HEK293 (cell line): ENCODE data around the gene RPS29.

Experiments used
- CTCF ChIA-PET: fragments of 350-600 bp; formaldehyde crosslinking; extraction: SDS; loops from one replicate; lab custom pipeline; 2021; ENCODE audit warnings: antibody characterized with exemption; lab: Yijun Ruan, JAX
- POLR2A ChIA-PET: fragments of 300-600 bp; formaldehyde crosslinking; extraction: SDS; loops from one replicate; lab custom pipeline; 2020; ENCODE audit warnings: antibody characterized with exemption, inconsistent platforms; lab: Yijun Ruan, JAX
- H3K27ac ChIP-seq: fragments of 200-500 bp; sonication (Bioruptor generic); 2 replicates; pipeline ENCODE4 v1.5.1; 2014; ENCODE audit warnings: low read depth, low read length, control low read depth, inconsistent platforms; ENCODE audit errors: extremely low read depth
- H3K36me3 ChIP-seq, 2 experiments: fragments of 200-500 bp in 1 of 2; sonication (Bioruptor generic) in 1 of 2; 1 replicate in 1 of 2; 2 replicates in 1 of 2; pipeline ENCODE4 v1.5.1; 2014 to 2017; ENCODE audit warnings: inconsistent platforms in 2 of 2, low read length in 2 of 2; ENCODE audit not compliant: control insufficient read depth in 2 of 2, insufficient read depth in 1 of 2
- H3K4me1 ChIP-seq: fragments of 200-500 bp; sonication (Bioruptor generic); 2 replicates; pipeline ENCODE4 v1.5.1; 2014; ENCODE audit warnings: mild to moderate bottlenecking, low read length, inconsistent platforms; ENCODE audit not compliant: control insufficient read depth, insufficient read depth
- H3K4me3 ChIP-seq: 2 replicates; pipeline ENCODE4 v1.5.1; 2011; ENCODE audit warnings: low read depth, mild to moderate bottlenecking, control low read depth, low read length, moderate library complexity
- H3K9me3 ChIP-seq: fragments of 200-500 bp; sonication (Bioruptor generic); 2 replicates; pipeline ENCODE4 v1.5.1; 2014; ENCODE audit warnings: low read depth, low read length, inconsistent platforms; ENCODE audit not compliant: control insufficient read depth, insufficient read depth
- FEZF1 ChIP-seq: fragments of 450-650 bp; formaldehyde crosslinking; IDR thresholded peaks from 2 replicates; pipeline ENCODE4 v1.5.1; 2016; ENCODE audit warnings: missing biosample characterization, missing genetic modification characterization
- HIC1 ChIP-seq: fragments of 450-650 bp; formaldehyde crosslinking; IDR thresholded peaks from 2 replicates; pipeline ENCODE4 v1.5.1; 2016; ENCODE audit warnings: missing biosample characterization, missing genetic modification characterization
- HOXC10 ChIP-seq: sonication (generic); formaldehyde crosslinking; IDR thresholded peaks from 2 replicates; pipeline ENCODE4 v1.8.1; 2023; ENCODE audit warnings: mild to moderate bottlenecking, missing genetic modification reagents
- MZF1 ChIP-seq: fragments of 450-650 bp; formaldehyde crosslinking; IDR thresholded peaks from 2 replicates; pipeline ENCODE4 v1.5.1; 2017; ENCODE audit warnings: missing biosample characterization, missing genetic modification characterization, borderline replicate concordance
- OSR2 ChIP-seq: fragments of 450-650 bp; formaldehyde crosslinking; IDR thresholded peaks from 2 replicates; pipeline ENCODE4 v1.5.1; 2016; ENCODE audit warnings: missing biosample characterization, missing genetic modification characterization
- PRDM1 ChIP-seq: fragments of 450-650 bp; formaldehyde crosslinking; IDR thresholded peaks from 2 replicates; pipeline ENCODE4; 2016; ENCODE audit warnings: missing biosample characterization, missing genetic modification characterization
- SCRT2 ChIP-seq: fragments of 450-650 bp; formaldehyde crosslinking; IDR thresholded peaks from 2 replicates; pipeline ENCODE4 v1.5.1; 2016; ENCODE audit warnings: missing biosample characterization, missing genetic modification characterization
- SP7 ChIP-seq: fragments of 450-650 bp; formaldehyde crosslinking; IDR thresholded peaks from 2 replicates; pipeline ENCODE4 v1.5.1; 2016; ENCODE audit warnings: missing biosample characterization, missing genetic modification characterization
- YY2 ChIP-seq: fragments of 450-650 bp; formaldehyde crosslinking; IDR thresholded peaks from 2 replicates; pipeline ENCODE4 v1.5.1; 2016; ENCODE audit warnings: missing biosample characterization, missing genetic modification characterization
- ZBTB1 ChIP-seq: fragments of 450-650 bp; formaldehyde crosslinking; IDR thresholded peaks from 2 replicates; pipeline ENCODE4 v1.5.1; 2016; ENCODE audit warnings: missing biosample characterization, missing genetic modification characterization
- ZBTB17 ChIP-seq: fragments of 450-650 bp; formaldehyde crosslinking; IDR thresholded peaks from 2 replicates; pipeline ENCODE4 v1.5.1; 2016; ENCODE audit warnings: missing biosample characterization, missing genetic modification characterization
- ZFP69B ChIP-seq: fragments of 450-650 bp; formaldehyde crosslinking; IDR thresholded peaks from 2 replicates; pipeline ENCODE4 v1.5.1; 2016; ENCODE audit warnings: missing biosample characterization, missing genetic modification characterization
- ZNF138 ChIP-seq: fragments of 450-650 bp; formaldehyde crosslinking; IDR thresholded peaks from 2 replicates; pipeline ENCODE4 v1.5.1; 2016; ENCODE audit warnings: missing biosample characterization, missing genetic modification characterization, borderline replicate concordance
- ZNF146 ChIP-seq: fragments of 450-650 bp; formaldehyde crosslinking; IDR thresholded peaks from 2 replicates; pipeline ENCODE4 v1.5.1; 2016; ENCODE audit warnings: missing biosample characterization, missing genetic modification characterization
- ZNF148 ChIP-seq: fragments of 450-650 bp; formaldehyde crosslinking; IDR thresholded peaks from 2 replicates; pipeline ENCODE4 v1.5.0; 2017; ENCODE audit warnings: missing biosample characterization, missing genetic modification characterization, borderline replicate concordance
- ZNF169 ChIP-seq: fragments of 450-650 bp; formaldehyde crosslinking; IDR thresholded peaks from 2 replicates; pipeline ENCODE4 v1.5.1; 2016; ENCODE audit warnings: missing biosample characterization, missing genetic modification characterization
- ZNF175 ChIP-seq: fragments of 450-650 bp; formaldehyde crosslinking; IDR thresholded peaks from 2 replicates; pipeline ENCODE4 v1.5.1; 2016; ENCODE audit warnings: missing biosample characterization, missing genetic modification characterization
- ZNF416 ChIP-seq: fragments of 450-650 bp; formaldehyde crosslinking; IDR thresholded peaks from 2 replicates; pipeline ENCODE4 v1.5.1; 2016; ENCODE audit warnings: missing biosample characterization, missing genetic modification characterization
- ZNF433 ChIP-seq: fragments of 450-650 bp; formaldehyde crosslinking; IDR thresholded peaks from 2 replicates; pipeline ENCODE4 v1.5.1; 2016; ENCODE audit warnings: missing biosample characterization, missing genetic modification characterization, low read depth
- ZNF530 ChIP-seq: fragments of 450-650 bp; formaldehyde crosslinking; IDR thresholded peaks from 2 replicates; pipeline ENCODE4 v1.5.1; 2016; ENCODE audit warnings: low read depth, missing biosample characterization, missing genetic modification characterization
- ZNF548 ChIP-seq: fragments of 450-650 bp; formaldehyde crosslinking; IDR thresholded peaks from 2 replicates; pipeline ENCODE4 v1.5.1; 2016; ENCODE audit warnings: missing biosample characterization, missing genetic modification characterization
- ZNF560 ChIP-seq: fragments of 450-650 bp; formaldehyde crosslinking; IDR thresholded peaks from 2 replicates; pipeline ENCODE4 v1.5.1; 2017; ENCODE audit warnings: missing biosample characterization, missing genetic modification characterization, borderline replicate concordance
- ZNF660 ChIP-seq: fragments of 450-650 bp; IDR thresholded peaks from 2 replicates; pipeline ENCODE4 v1.5.1; 2018; ENCODE audit warnings: missing biosample characterization, mild to moderate bottlenecking, missing genetic modification characterization
- ZNF677 ChIP-seq: fragments of 450-650 bp; IDR thresholded peaks from 2 replicates; pipeline ENCODE4 v1.5.0; 2018; ENCODE audit warnings: missing biosample characterization, mild to moderate bottlenecking, missing genetic modification characterization, moderate library complexity
- ZSCAN16 ChIP-seq: fragments of 450-650 bp; formaldehyde crosslinking; IDR thresholded peaks from 2 replicates; pipeline ENCODE4 v1.5.1; 2016; ENCODE audit warnings: missing biosample characterization, missing genetic modification characterization
- ZXDB ChIP-seq: fragments of 450-650 bp; formaldehyde crosslinking; IDR thresholded peaks from 2 replicates; pipeline ENCODE4 v1.5.1; 2016; ENCODE audit warnings: missing biosample characterization, missing genetic modification characterization
- TF ChIP-seq, protein P1 (sequence below): fragments of 450-650 bp; formaldehyde crosslinking; conservative IDR thresholded peaks from 2 replicates; pipeline ENCODE4 v1.5.1; 2016; ENCODE audit warnings: low read depth, missing biosample characterization, missing genetic modification characterization
- TF ChIP-seq, protein P2 (sequence below): fragments of 450-650 bp; formaldehyde crosslinking; IDR thresholded peaks from 2 replicates; pipeline ENCODE4 v1.5.1; 2016; ENCODE audit warnings: missing biosample characterization, missing genetic modification characterization
- TF ChIP-seq, protein P3 (sequence below): fragments of 450-650 bp; formaldehyde crosslinking; IDR thresholded peaks from 2 replicates; pipeline ENCODE4 v1.5.1; 2016; ENCODE audit warnings: missing biosample characterization, missing genetic modification characterization

RPS29 gene

GRCh38 chr14:49598189-49598484 is 12.0 kb upstream of the RPS29 start (continued):
- TF ChIP-seq, protein P1, sequence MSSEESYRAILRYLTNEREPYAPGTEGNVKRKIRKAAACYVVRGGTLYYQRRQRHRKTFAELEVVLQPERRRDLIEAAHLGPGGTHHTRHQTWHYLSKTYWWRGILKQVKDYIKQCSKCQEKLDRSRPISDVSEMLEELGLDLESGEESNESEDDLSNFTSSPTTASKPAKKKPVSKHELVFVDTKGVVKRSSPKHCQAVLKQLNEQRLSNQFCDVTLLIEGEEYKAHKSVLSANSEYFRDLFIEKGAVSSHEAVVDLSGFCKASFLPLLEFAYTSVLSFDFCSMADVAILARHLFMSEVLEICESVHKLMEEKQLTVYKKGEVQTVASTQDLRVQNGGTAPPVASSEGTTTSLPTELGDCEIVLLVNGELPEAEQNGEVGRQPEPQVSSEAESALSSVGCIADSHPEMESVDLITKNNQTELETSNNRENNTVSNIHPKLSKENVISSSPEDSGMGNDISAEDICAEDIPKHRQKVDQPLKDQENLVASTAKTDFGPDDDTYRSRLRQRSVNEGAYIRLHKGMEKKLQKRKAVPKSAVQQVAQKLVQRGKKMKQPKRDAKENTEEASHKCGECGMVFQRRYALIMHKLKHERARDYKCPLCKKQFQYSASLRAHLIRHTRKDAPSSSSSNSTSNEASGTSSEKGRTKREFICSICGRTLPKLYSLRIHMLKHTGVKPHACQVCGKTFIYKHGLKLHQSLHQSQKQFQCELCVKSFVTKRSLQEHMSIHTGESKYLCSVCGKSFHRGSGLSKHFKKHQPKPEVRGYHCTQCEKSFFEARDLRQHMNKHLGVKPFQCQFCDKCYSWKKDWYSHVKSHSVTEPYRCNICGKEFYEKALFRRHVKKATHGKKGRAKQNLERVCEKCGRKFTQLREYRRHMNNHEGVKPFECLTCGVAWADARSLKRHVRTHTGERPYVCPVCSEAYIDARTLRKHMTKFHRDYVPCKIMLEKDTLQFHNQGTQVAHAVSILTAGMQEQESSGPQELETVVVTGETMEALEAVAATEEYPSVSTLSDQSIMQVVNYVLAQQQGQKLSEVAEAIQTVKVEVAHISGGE (tag by site-specific recombination): no peak
- TF ChIP-seq ZNF677 (tag by site-specific recombination) (no peak), ZNF146 (no peak), ZNF560 (tag by site-specific recombination) (no peak), ZNF169 (tag by site-specific recombination) (no peak), ZNF433 (tag by site-specific recombination) (no peak), ZNF138 (no peak), YY2 (tag by site-specific recombination) (no peak), ZNF175 (tag by site-specific recombination) (no peak)
- TF ChIP-seq, protein P2, sequence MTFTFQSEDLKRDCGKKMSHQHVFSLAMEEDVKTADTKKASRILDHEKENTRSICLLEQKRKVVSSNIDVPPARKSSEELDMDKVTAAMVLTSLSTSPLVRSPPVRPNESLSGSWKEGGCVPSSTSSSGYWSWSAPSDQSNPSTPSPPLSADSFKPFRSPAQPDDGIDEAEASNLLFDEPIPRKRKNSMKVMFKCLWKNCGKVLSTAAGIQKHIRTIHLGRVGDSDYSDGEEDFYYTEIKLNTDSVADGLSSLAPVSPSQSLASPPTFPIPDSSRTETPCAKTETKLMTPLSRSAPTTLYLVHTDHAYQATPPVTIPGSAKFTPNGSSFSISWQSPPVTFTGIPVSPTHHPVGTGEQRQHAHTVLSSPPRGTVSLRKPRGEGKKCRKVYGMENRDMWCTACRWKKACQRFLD: no peak

GRCh38 chr14:49594347-49595091 is 8.3 kb upstream of the RPS29 start:
- Histone ChIP-seq H3K27ac (peak overlapping the region; percentile 64), H3K4me1 (peaks cover 14% of the 10 kb centered on the region), H3K9me3 (no peaks in the 10 kb centered on the region), H3K4me3 (no peak overlapping the region), H3K36me3 (no peaks in the 10 kb centered on the region)
- POLR2A ChIA-PET: interaction anchor here (0.7 to 3.1 kb wide), 6 partner anchors 9 to 794 kb away, joined by 3 to 27 read pairs (median 5); partner anchors contain the start of genes MGAT2, NEMF, RPL36AL and RPS29
- CTCF ChIA-PET: interaction anchor here (1.4 to 1.6 kb wide), 2 partner anchors 8 to 267 kb away, joined by 3 to 4 read pairs; partner anchors contain the start of gene RPS29
- TF ChIP-seq ZNF660 (tag by site-specific recombination) (no peak), SCRT2 (tag by site-specific recombination) (no peak), FEZF1 (tag by site-specific recombination) (peak; percentile 87), MZF1 (no peak), OSR2 (tag by site-specific recombination) (0 out of 2 replicates have a peak, but pooled peaks have one; percentile 40), ZBTB17 (tag by site-specific recombination) (no peak), ZNF530 (no peak), ZFP69B (tag by site-specific recombination) (no peak), SP7 (tag by site-specific recombination) (no peak), PRDM1 (peak; percentile 71), HIC1 (tag by site-specific recombination) (no peak), ZNF548 (tag by site-specific recombination) (no peak), ZNF416 (no peak), HOXC10 (CRISPR knock-in tag) (no peak), ZBTB1 (no peak), ZNF148 (tag by site-specific recombination) (no peak), ZSCAN16 (no peak), ZXDB (tag by site-specific recombination) (peak; percentile 34; the same call in 1 of the 2 replicates)
- TF ChIP-seq, protein P3, sequence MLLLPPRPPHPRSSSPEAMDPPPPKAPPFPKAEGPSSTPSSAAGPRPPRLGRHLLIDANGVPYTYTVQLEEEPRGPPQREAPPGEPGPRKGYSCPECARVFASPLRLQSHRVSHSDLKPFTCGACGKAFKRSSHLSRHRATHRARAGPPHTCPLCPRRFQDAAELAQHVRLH (tag by site-specific recombination): no peak
